Endothelial cell of umbilical vein (primary cell): ENCODE measurements around the gene CTBP2. TPM values are rescaled to one million over a fixed set of nuclear protein-coding genes. Genes with fewer than 3 reads are reported as not detected.
"Not testable (repeated sequence)": the region's sequence is repeated elsewhere in the genome, so short reads cannot be mapped to it uniquely, and the experiment has no call there.

Experiments used
- BruUV-seq: library from RNA; stranded (reverse); fragments of 400-500 nt; replicated peaks from 2 replicates; lab custom pipeline; 2021; lab: Mats Ljungman, UMichigan
- CTCF ChIA-PET: fragments of 300-600, 350-600 bp; sonication (Branson Sonifier 250); formaldehyde crosslinking; loops from one replicate; lab custom pipeline; 2021; ENCODE audit warnings: antibody characterized with exemption, inconsistent platforms; lab: Charles Lee
- POLR2A ChIA-PET: fragments of 300-600, 350-600 bp; sonication (Branson Sonifier 250); formaldehyde crosslinking; loops from one replicate; lab custom pipeline; 2021; ENCODE audit warnings: antibody characterized with exemption, inconsistent platforms; lab: Charles Lee
- DNase-seq: peaks from one replicate; pipeline ENCODE4 v3.0.0-alpha.2; 2011; ENCODE audit warnings: low read depth, low spot score
- FAIRE-seq: peaks from 2 replicates; lab custom pipeline; 2011; peaks lifted over from hg19 to GRCh38; lab: Jason Lieb, UNC
- H2AFZ ChIP-seq: 2 replicates; pipeline ENCODE4 v1.6.0; 2012; ENCODE audit warnings: low read depth, low read length, control low read depth, inconsistent platforms
- H3K27ac ChIP-seq: 2 replicates; pipeline ENCODE4 v1.5.1; 2011; ENCODE audit warnings: low read depth, mild to moderate bottlenecking, control low read depth, low read length, moderate library complexity; ENCODE audit not compliant: insufficient read depth
- H3K27me3 ChIP-seq, 2 experiments: 2 replicates each; pipeline versions ENCODE4 v1.6.0 to v1.6.1; 2011; ENCODE audit warnings: low read length in 2 of 2, mixed read lengths in 1 of 2; ENCODE audit not compliant: control insufficient read depth in 2 of 2, insufficient read depth in 2 of 2
- H3K36me3 ChIP-seq, 2 experiments: 2 replicates in 1 of 2; 3 replicates in 1 of 2; pipeline ENCODE4 v1.5.1; 2011; ENCODE audit warnings: low read length in 2 of 2, mild to moderate bottlenecking in 1 of 2, moderate library complexity in 1 of 2; ENCODE audit not compliant: control insufficient read depth in 2 of 2, insufficient read depth in 2 of 2; ENCODE audit errors: extremely low read depth in 1 of 2
- H3K4me1 ChIP-seq: 3 replicates; pipeline ENCODE4 v1.5.1; 2011; ENCODE audit warnings: mild to moderate bottlenecking, low read length; ENCODE audit not compliant: control insufficient read depth, insufficient read depth; ENCODE audit errors: extremely low read depth
- H3K4me2 ChIP-seq: 2 replicates; pipeline ENCODE4 v1.6.1; 2011; ENCODE audit warnings: low read length, control low read depth, mixed read lengths; ENCODE audit not compliant: insufficient read depth
- H3K4me3 ChIP-seq, 3 experiments: fragments of 200-600 bp in 1 of 3; sonication (generic), shearing (Covaris generic) in 1 of 3; replicated peaks in 1 of 3; 2 replicates each; pipeline ENCODE4 v1.5.1; 2011 to 2016; ENCODE audit warnings: control low read depth in 3 of 3, low read length in 3 of 3, mild to moderate bottlenecking in 2 of 3, inconsistent platforms in 1 of 3, low read depth in 1 of 3, moderate library complexity in 1 of 3; ENCODE audit not compliant: insufficient read depth in 1 of 3
- H3K79me2 ChIP-seq: 2 replicates; pipeline ENCODE4 v1.6.0; 2012; ENCODE audit warnings: low read length, inconsistent platforms; ENCODE audit not compliant: control insufficient read depth, insufficient read depth
- H3K9ac ChIP-seq: replicated peaks from 2 replicates; pipeline ENCODE3; 2011; ENCODE audit warnings: low read length, control low read depth; ENCODE audit not compliant: insufficient read depth; ENCODE audit errors: extremely low read depth
- H3K9me1 ChIP-seq: replicated peaks from 3 replicates; pipeline ENCODE4 v1.6.0; 2011; ENCODE audit warnings: mild to moderate bottlenecking, low read length; ENCODE audit not compliant: control insufficient read depth, insufficient read depth; ENCODE audit errors: extremely low read depth
- H3K9me3 ChIP-seq: replicated peaks from 2 replicates; pipeline ENCODE4 v1.5.1; 2012; ENCODE audit warnings: low read length, inconsistent platforms; ENCODE audit not compliant: control insufficient read depth, insufficient read depth
- H4K20me1 ChIP-seq: replicated peaks from 2 replicates; pipeline ENCODE3; 2011; ENCODE audit warnings: mild to moderate bottlenecking, low read length; ENCODE audit not compliant: control insufficient read depth, insufficient read depth; ENCODE audit errors: extremely low read depth
- EZH2 ChIP-seq: IDR thresholded peaks from 2 replicates; pipeline ENCODE4 v1.6.1; 2012; ENCODE audit warnings: borderline replicate concordance, low read depth, mild to moderate bottlenecking, moderate library complexity, low read length, inconsistent platforms; ENCODE audit not compliant: severe bottlenecking
- FOS ChIP-seq: IDR thresholded peaks from 2 replicates; pipeline ENCODE4 v1.6.1; 2011; ENCODE audit warnings: mild to moderate bottlenecking, low read length, moderate library complexity, borderline replicate concordance; ENCODE audit not compliant: insufficient read depth
- GATA2 ChIP-seq: IDR thresholded peaks from 2 replicates; pipeline ENCODE4 v1.7.0; 2011; ENCODE audit warnings: low read depth, mild to moderate bottlenecking, moderate library complexity, mixed read lengths, low read length; ENCODE audit not compliant: insufficient read length, insufficient read depth
- JUN ChIP-seq: IDR thresholded peaks from 2 replicates; pipeline ENCODE4 v1.6.1; 2011; ENCODE audit warnings: borderline replicate concordance, low read depth; ENCODE audit not compliant: insufficient read length, insufficient read depth
- MAX ChIP-seq: IDR thresholded peaks from 2 replicates; pipeline ENCODE4 v1.6.1; 2011; ENCODE audit not compliant: insufficient read depth, insufficient read length
- MYC ChIP-seq: IDR thresholded peaks from one replicate; pipeline ENCODE4 v1.6.1; 2011; ENCODE audit warnings: mild to moderate bottlenecking, low read depth, low read length
- POLR2A ChIP-seq: IDR thresholded peaks from 2 replicates; pipeline ENCODE4 v1.6.1; 2012; ENCODE audit warnings: low read depth, mild to moderate bottlenecking, control low read depth, low read length
- POLR2AphosphoS5 ChIP-seq: IDR thresholded peaks from 2 replicates; pipeline ENCODE4 v1.6.1; 2012; ENCODE audit warnings: low read depth, mild to moderate bottlenecking, control low read depth, low read length, moderate library complexity; ENCODE audit not compliant: insufficient read depth
- dilution Hi-C: fragments of 300-500 bp; cut with MboI; formaldehyde crosslinking; loops from one replicate; pipeline ENCODE4 v1.15.0; 2019; ENCODE audit warnings: low sequenced_read_pairs; ENCODE audit not compliant: extremely low pct_ligation_motif_present
- intact Hi-C: fragments of 100-400 bp; cut with micrococcal nuclease; formaldehyde crosslinking; loops from one replicate; pipeline ENCODE4 v1.10.0; 2022
- polyA plus RNA-seq, 4 experiments: library from polyadenylated mRNA; depleted of rRNA in 3 of 4; stranded (reverse) in 3 of 4; unstranded in 1 of 4; fragments of >200 nt; gene quantifications; 2 replicates each; pipeline versions ENCODE4 v1.2.1 to v1.2.3, GENCODE V29; 2011 to 2012; ENCODE audit warnings: missing spikeins in 1 of 4
- total RNA-seq: library from RNA; stranded (reverse); gene quantifications from 2 replicates; pipeline ENCODE4 v1.2.3, GENCODE V29; 2021
- TF ChIP-seq, protein P1 (sequence below), 2 donors: IDR thresholded peaks; 1 replicate in 1 of 2; 2 replicates in 1 of 2; pipeline ENCODE4 v1.5.1; 2011; ENCODE audit warnings: low read length in 2 of 2, mild to moderate bottlenecking in 2 of 2, moderate library complexity in 2 of 2, control low read depth in 1 of 2, inconsistent platforms in 1 of 2, low read depth in 1 of 2; ENCODE audit not compliant: insufficient read depth in 1 of 2; ENCODE audit errors: extremely low read depth in 1 of 2

CTBP2 gene
- total and polyA plus RNA-seq, 2 donors (not counting 3 experiments of a cell fraction or from before 2014, with no cell fraction given): 118 to 128 TPM

DNA sequence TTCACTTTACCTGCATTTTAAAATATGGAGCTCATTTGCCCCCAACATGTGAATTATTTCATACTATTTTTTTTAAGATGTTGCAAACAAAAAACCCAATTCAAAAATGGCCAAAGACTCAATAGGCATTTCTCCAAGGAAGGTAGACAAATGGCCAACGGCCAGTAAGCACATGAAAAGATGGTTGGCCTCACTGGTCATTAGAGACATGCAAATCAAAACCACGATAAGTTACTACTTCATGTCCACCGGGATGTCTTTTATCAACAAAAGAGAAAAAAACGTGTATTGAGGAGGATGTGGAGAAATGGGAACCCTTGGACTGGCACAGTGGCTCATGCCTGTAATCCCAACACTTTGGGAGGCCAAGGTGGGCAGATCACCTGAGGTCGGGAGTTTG is 3.4 kb upstream of the CTBP2 start:
- Histone ChIP-seq H3K36me3 (no peaks in the 10 kb centered on the region), H3K4me2 (no peak overlapping the region), H3K4me1 (no peaks in the 10 kb centered on the region), H3K79me2 (peaks cover 10% of the 10 kb centered on the region), H3K27me3 (peaks cover 0 to 3% of the 10 kb centered on the region in 2 experiments), H3K9ac (no peak overlapping the region), H3K4me3 (no peak overlapping the region), H3K9me3 (no peaks in the 10 kb centered on the region), H3K27ac (no peak overlapping the region), H3K9me1 (no peaks in the 10 kb centered on the region), H2AFZ (no peak overlapping the region), H4K20me1 (no peaks in the 10 kb centered on the region)
- POLR2A ChIA-PET: no interaction called here
- CTCF ChIA-PET: no interaction called here
- FAIRE-seq (no peak), DNase-seq (no peak)
- dilution Hi-C loops: no loop called here
- no TSS peak for BruUV-seq
- TF ChIP-seq FOS (no peak), MAX (no peak), GATA2 (no peak), POLR2AphosphoS5 (no peak), EZH2 (no peak), JUN (no peak), POLR2A (no peak), MYC (no peak)
- TF ChIP-seq, protein P1, sequence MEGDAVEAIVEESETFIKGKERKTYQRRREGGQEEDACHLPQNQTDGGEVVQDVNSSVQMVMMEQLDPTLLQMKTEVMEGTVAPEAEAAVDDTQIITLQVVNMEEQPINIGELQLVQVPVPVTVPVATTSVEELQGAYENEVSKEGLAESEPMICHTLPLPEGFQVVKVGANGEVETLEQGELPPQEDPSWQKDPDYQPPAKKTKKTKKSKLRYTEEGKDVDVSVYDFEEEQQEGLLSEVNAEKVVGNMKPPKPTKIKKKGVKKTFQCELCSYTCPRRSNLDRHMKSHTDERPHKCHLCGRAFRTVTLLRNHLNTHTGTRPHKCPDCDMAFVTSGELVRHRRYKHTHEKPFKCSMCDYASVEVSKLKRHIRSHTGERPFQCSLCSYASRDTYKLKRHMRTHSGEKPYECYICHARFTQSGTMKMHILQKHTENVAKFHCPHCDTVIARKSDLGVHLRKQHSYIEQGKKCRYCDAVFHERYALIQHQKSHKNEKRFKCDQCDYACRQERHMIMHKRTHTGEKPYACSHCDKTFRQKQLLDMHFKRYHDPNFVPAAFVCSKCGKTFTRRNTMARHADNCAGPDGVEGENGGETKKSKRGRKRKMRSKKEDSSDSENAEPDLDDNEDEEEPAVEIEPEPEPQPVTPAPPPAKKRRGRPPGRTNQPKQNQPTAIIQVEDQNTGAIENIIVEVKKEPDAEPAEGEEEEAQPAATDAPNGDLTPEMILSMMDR (IDR thresholded peaks at IDR 0.05; ENCODE audit: extremely low read depth in 1 of 2, insufficient read depth in 1 of 2, low read depth in 1 of 2, low read length in 2 of 2): no peak
- intact Hi-C loops: loop anchor here (5.0 kb wide), 1 partner anchor 538 kb away; no protein-coding TSS in a partner anchor

GRCh38 chr10:125163312-125163711 is 2.9 kb upstream of the CTBP2 start:
- H2AFZ ChIP-seq, FAIRE-seq, H3K4me1 ChIP-seq, H3K36me3 ChIP-seq, H3K27me3 ChIP-seq, CTCF ChIA-PET, POLR2A ChIA-PET, H3K9me1 ChIP-seq, H3K4me2 ChIP-seq, DNase-seq, H3K27ac ChIP-seq, H3K9me3 ChIP-seq, H3K9ac ChIP-seq, dilution Hi-C loops, BruUV-seq, H4K20me1 ChIP-seq, H3K4me3 ChIP-seq: not testable (repeated sequence)
- H3K79me2 ChIP-seq: peaks cover 15% of the 10 kb centered on the region
- intact Hi-C loops: loop anchor here (5.0 kb wide), 1 partner anchor 539 kb away; no protein-coding TSS in a partner anchor
